IPS-18a (cell line): ENCODE results near the gene STIM2.
A peak's percentile ranks its signal among the peaks of the same experiment; 100 is the strongest.

Experiments
- H3K27ac ChIP-seq: one replicate; pipeline ENCODE4 v1.5.1; 2013; ENCODE audit warnings: low read length
- H3K27me3 ChIP-seq: one replicate; pipeline ENCODE4 v1.6.1; 2013; ENCODE audit warnings: mild to moderate bottlenecking, low read length; ENCODE audit not compliant: control insufficient read depth, insufficient read depth
- H3K36me3 ChIP-seq: one replicate; pipeline ENCODE4 v1.6.1; 2013; ENCODE audit warnings: low read depth, low read length; ENCODE audit not compliant: control insufficient read depth
- H3K4me1 ChIP-seq: one replicate; pipeline ENCODE4 v1.6.1; 2013; ENCODE audit warnings: low read depth, low read length; ENCODE audit not compliant: control insufficient read depth
- H3K4me3 ChIP-seq: one replicate; pipeline ENCODE4 v1.5.1; 2013; ENCODE audit warnings: low read length
- H3K9ac ChIP-seq: one replicate; pipeline ENCODE4 v1.6.1; 2013; ENCODE audit warnings: mild to moderate bottlenecking, low read length, moderate library complexity
- H3K9me3 ChIP-seq: one replicate; pipeline ENCODE4 v1.6.1; 2013; ENCODE audit warnings: low read depth, low read length; ENCODE audit not compliant: control insufficient read depth

STIM2 gene

GRCh38 chr4:26839016-26839415 is 21.6 kb upstream of the STIM2 start:
- Histone ChIP-seq H3K27me3 (no peaks in the 10 kb centered on the region), H3K9me3 (no peaks in the 10 kb centered on the region), H3K36me3 (no peaks in the 10 kb centered on the region), H3K9ac (no peak overlapping the region), H3K27ac (no peak overlapping the region), H3K4me1 (peaks cover 9% of the 10 kb centered on the region), H3K4me3 (no peak overlapping the region)

GRCh38 chr4:26839534-26839951 is 21.1 kb upstream of the STIM2 start:
- Histone ChIP-seq H3K9ac (no peak overlapping the region), H3K9me3 (no peaks in the 10 kb centered on the region), H3K4me1 (peaks cover 9% of the 10 kb centered on the region), H3K4me3 (no peak overlapping the region), H3K27me3 (no peaks in the 10 kb centered on the region), H3K27ac (no peak overlapping the region), H3K36me3 (no peaks in the 10 kb centered on the region)

GRCh38 chr4:26840786-26841185 is 19.9 kb upstream of the STIM2 start:
- Histone ChIP-seq H3K4me1 (peaks cover 9% of the 10 kb centered on the region), H3K27ac (no peak overlapping the region), H3K4me3 (no peak overlapping the region), H3K9me3 (no peaks in the 10 kb centered on the region), H3K36me3 (no peaks in the 10 kb centered on the region), H3K27me3 (no peaks in the 10 kb centered on the region), H3K9ac (no peak overlapping the region)

GRCh38 chr4:26842911-26843310 is 17.7 kb upstream of the STIM2 start:
- Histone ChIP-seq H3K9ac (no peak overlapping the region), H3K4me1 (peaks cover 9% of the 10 kb centered on the region), H3K9me3 (no peaks in the 10 kb centered on the region), H3K4me3 (no peak overlapping the region), H3K27me3 (no peaks in the 10 kb centered on the region), H3K36me3 (no peaks in the 10 kb centered on the region), H3K27ac (no peak overlapping the region)

- Histone ChIP-seq H3K36me3 (no peaks in the 10 kb centered on the region), H3K9me3 (no peaks in the 10 kb centered on the region), H3K9ac (no peak overlapping the region), H3K27ac (no peak overlapping the region), H3K4me1 (no peaks in the 10 kb centered on the region), H3K4me3 (no peak overlapping the region), H3K27me3 (no peaks in the 10 kb centered on the region)
Measured at GRCh38 chr4:26850528-26850927, 10.1 kb upstream of the STIM2 start.

GRCh38 chr4:26851129-26851528 is 9.5 kb upstream of the STIM2 start:
- Histone ChIP-seq H3K9me3 (no peaks in the 10 kb centered on the region), H3K9ac (no peak overlapping the region)

GRCh38 chr4:26854701-26855100 is 5.9 kb upstream of the STIM2 start:
- Histone ChIP-seq H3K4me3 (no peak overlapping the region), H3K27me3 (peaks cover 12% of the 10 kb centered on the region), H3K27ac (no peak overlapping the region), H3K9me3 (no peaks in the 10 kb centered on the region), H3K36me3 (no peaks in the 10 kb centered on the region), H3K4me1 (peaks cover 20% of the 10 kb centered on the region), H3K9ac (no peak overlapping the region)

More at GRCh38 chr4:26851129-26851528, 9.5 kb upstream of the STIM2 start:
- H3K4me1 ChIP-seq: no peaks in the 10 kb centered on the region
- H3K4me3 ChIP-seq: no peak overlapping the region
- H3K27ac ChIP-seq: no peak overlapping the region
- no peaks in the 10 kb centered on the region for H3K27me3 ChIP-seq
- H3K36me3 ChIP-seq: no peaks in the 10 kb centered on the region

GRCh38 chr4:26856906-26857277 is 3.7 kb upstream of the STIM2 start:
- Histone ChIP-seq H3K27ac (no peak overlapping the region), H3K9ac (no peak overlapping the region)

GRCh38 chr4:26857278-26858034 is 3.2 kb upstream of the STIM2 start:
- peak overlapping the region; percentile 90 for H3K4me3 ChIP-seq
- no peak overlapping the region for H3K27ac ChIP-seq
- no peaks in the 10 kb centered on the region for H3K9me3 ChIP-seq
- peak overlapping the region; percentile 32 for H3K9ac ChIP-seq
- H3K36me3 ChIP-seq: no peaks in the 10 kb centered on the region
- peaks cover 28% of the 10 kb centered on the region for H3K4me1 ChIP-seq
- peaks cover 14% of the 10 kb centered on the region for H3K27me3 ChIP-seq

More at GRCh38 chr4:26856906-26857277, 3.7 kb upstream of the STIM2 start:
- peak overlapping the region; percentile 90 for H3K4me3 ChIP-seq
- peaks cover 26% of the 10 kb centered on the region for H3K4me1 ChIP-seq
- H3K27me3 ChIP-seq: peaks cover 12% of the 10 kb centered on the region
- H3K36me3 ChIP-seq: no peaks in the 10 kb centered on the region
- no peaks in the 10 kb centered on the region for H3K9me3 ChIP-seq

GRCh38 chr4:26858035-26858918 is 2.4 kb upstream of the STIM2 start:
- no peak overlapping the region for H3K27ac ChIP-seq

GRCh38 chr4:26858947-26859401 is 1.7 kb upstream of the STIM2 start:
- H3K27ac ChIP-seq: no peak overlapping the region
- H3K9ac ChIP-seq: no peak overlapping the region
- H3K4me1 ChIP-seq: peaks cover 40% of the 10 kb centered on the region
- H3K4me3 ChIP-seq: peak overlapping the region; percentile 90
- no peaks in the 10 kb centered on the region for H3K9me3 ChIP-seq
- H3K27me3 ChIP-seq: peaks cover 29% of the 10 kb centered on the region
- H3K36me3 ChIP-seq: no peaks in the 10 kb centered on the region

More at GRCh38 chr4:26858035-26858918, 2.4 kb upstream of the STIM2 start:
- Histone ChIP-seq H3K9me3 (no peaks in the 10 kb centered on the region), H3K4me1 (peaks cover 33% of the 10 kb centered on the region), H3K36me3 (no peaks in the 10 kb centered on the region), H3K9ac (peak overlapping the region; percentile 32), H3K4me3 (peak overlapping the region; percentile 90), H3K27me3 (peaks cover 22% of the 10 kb centered on the region)
